Lower leg skin (tissue), 4 donors: ENCODE data around the gene CCDC40. TPM values are rescaled to one million over a fixed set of nuclear protein-coding genes. Genes with fewer than 3 reads are reported as not detected.

ENCODE experiments used
- DNase-seq, 2 donors: peaks; one replicate each; pipeline ENCODE4 v3.0.0-alpha.2; 2019; ENCODE audit warnings: low spot score in 2 of 2
- H3K4me3 ChIP-seq: fragments of 200-600 bp; sonication (generic); 2 replicates; pipeline ENCODE4 v1.5.1; 2017; ENCODE audit warnings: mild to moderate bottlenecking, low read depth; ENCODE audit not compliant: poor library complexity, severe bottlenecking
- POLR2A ChIP-seq, 2 donors: fragments of 450-650 bp; IDR thresholded peaks; one replicate each; pipeline ENCODE4 v1.6.1; 2016 to 2017; ENCODE audit warnings: antibody characterized with exemption in 2 of 2, mild to moderate bottlenecking in 1 of 2, moderate library complexity in 1 of 2
- WGBS, 2 donors: methylation state at CpG; one replicate each; pipeline ENCODE4 v1.1.5; 2018; 5-methylcytosine and 5-hydroxymethylcytosine counted together
- intact Hi-C: fragments of 100-400 bp; cut with DNase I; formaldehyde crosslinking; loops from one replicate; pipeline ENCODE4 v1.15.0; 2023; ENCODE audit warnings: low total_unique reads
- total RNA-seq, 4 donors: library from RNA; depleted of rRNA; stranded (reverse); fragments of >200 nt; gene quantifications; one replicate each; pipeline ENCODE4 v1.1.0, GENCODE V29; 2016
- TF ChIP-seq, protein P1 (sequence below), 3 donors: fragments of 450-650 bp; IDR thresholded peaks; one replicate each; pipeline ENCODE4 v1.5.1; 2016; ENCODE audit warnings: antibody characterized with exemption in 3 of 3, mild to moderate bottlenecking in 3 of 3, moderate library complexity in 2 of 3

Gene CCDC40
- total RNA-seq, 4 donors from 2014 or later, result 1.2 to 5.8 (median 2.1) TPM

DNA sequence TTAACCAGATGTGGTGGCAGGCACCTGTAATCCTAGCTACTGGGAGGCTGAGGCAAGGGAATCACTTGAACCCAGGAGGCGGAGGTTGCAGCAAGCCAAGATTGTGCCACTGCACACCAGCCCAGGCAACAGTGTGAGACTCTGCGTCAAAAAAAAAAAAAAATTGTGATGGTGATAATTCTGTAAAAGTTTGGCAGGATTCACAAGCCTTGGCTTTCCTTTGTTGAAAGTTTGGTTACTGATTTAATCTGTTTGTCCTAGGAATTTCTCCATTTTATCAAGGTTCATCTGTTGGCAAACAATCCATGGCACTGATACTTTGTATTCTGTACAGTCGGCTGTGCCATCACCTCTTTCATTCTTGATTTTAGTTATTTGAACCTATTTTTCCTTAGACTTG lies 94.5 kb downstream of the CCDC40 start:
- no peak overlapping the region for H3K4me3 ChIP-seq
- 76 to 82% methylated on average over 3 of the region's 3 CpGs for WGBS, 2 donors
- intact Hi-C loops, result loop anchor here (10.0 kb wide), 1 partner anchor 114 kb away; no protein-coding TSS in a partner anchor
- DNase-seq, result peak in 1 of 2 donors; percentile 50
- TF ChIP-seq, protein P1, sequence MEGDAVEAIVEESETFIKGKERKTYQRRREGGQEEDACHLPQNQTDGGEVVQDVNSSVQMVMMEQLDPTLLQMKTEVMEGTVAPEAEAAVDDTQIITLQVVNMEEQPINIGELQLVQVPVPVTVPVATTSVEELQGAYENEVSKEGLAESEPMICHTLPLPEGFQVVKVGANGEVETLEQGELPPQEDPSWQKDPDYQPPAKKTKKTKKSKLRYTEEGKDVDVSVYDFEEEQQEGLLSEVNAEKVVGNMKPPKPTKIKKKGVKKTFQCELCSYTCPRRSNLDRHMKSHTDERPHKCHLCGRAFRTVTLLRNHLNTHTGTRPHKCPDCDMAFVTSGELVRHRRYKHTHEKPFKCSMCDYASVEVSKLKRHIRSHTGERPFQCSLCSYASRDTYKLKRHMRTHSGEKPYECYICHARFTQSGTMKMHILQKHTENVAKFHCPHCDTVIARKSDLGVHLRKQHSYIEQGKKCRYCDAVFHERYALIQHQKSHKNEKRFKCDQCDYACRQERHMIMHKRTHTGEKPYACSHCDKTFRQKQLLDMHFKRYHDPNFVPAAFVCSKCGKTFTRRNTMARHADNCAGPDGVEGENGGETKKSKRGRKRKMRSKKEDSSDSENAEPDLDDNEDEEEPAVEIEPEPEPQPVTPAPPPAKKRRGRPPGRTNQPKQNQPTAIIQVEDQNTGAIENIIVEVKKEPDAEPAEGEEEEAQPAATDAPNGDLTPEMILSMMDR (IDR thresholded peaks at IDR 0.05), result no peak
- TF ChIP-seq POLR2A (IDR thresholded peaks at IDR 0.05), result no peak

DNA sequence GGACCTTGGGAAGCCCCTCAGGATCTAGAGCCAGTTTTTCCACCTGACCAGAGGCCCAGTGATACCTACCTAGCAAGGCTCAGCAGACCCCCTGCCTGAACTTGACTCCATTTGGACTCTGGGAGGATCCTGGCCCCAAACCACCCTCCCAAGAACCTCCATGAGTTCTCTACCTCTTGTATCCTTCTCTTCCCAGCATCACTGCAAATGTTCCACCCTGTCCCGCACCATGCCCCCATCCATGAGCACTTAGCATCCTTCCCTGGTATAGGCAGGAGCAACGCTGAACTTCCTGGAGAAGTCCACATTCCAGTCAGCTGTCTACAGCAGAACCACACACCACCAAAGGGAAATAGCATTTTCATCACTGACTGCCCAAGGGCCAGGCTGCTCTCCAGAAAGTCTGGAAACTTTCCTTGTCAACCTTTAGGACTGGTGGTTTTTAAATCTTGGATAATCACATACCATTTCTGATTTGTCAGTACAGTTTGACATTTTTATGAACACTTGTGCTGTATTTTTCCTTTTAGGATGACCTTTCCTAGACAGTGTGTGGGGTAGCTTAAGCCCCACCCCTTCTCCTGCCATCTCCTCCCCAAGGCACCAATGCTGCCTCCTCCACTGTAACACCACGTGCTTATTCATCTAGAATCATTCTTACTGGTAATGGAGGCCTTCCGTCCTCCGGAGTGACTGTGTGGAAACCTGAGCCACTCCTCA lies 96.6 kb downstream of the CCDC40 start:
- 81 to 88% methylated on average over 5 of the region's 5 CpGs for WGBS, 2 donors
- no peak overlapping the region for H3K4me3 ChIP-seq
- intact Hi-C loops, result loop anchor here (10.0 kb wide), 1 partner anchor 112 kb away; no protein-coding TSS in a partner anchor
- TF ChIP-seq, protein P1 (IDR thresholded peaks at IDR 0.05), result no peak
- TF ChIP-seq POLR2A (IDR thresholded peaks at IDR 0.05), result no peak
- peak in 1 of 2 donors; percentile 58 for DNase-seq

DNA sequence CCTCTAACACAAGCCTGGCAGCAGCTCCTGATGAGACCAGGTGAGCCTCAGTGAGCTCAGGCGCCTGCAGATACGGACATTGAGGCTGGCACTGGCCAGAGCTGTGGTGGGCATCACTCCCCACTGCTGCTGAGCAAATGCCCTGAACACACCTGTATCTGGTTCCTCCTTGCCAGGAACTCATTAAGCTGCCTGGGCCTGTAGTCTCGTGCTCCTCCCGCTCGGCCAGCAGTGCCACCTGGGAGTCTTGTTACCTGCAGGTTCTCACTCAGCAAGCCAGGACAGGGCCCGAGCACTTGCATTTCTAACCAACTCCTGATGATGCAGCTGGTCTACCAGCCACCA lies 97.2 kb downstream of the CCDC40 start:
- 62 to 82% methylated on average over 6 of the region's 6 CpGs for WGBS, 2 donors

DNA sequence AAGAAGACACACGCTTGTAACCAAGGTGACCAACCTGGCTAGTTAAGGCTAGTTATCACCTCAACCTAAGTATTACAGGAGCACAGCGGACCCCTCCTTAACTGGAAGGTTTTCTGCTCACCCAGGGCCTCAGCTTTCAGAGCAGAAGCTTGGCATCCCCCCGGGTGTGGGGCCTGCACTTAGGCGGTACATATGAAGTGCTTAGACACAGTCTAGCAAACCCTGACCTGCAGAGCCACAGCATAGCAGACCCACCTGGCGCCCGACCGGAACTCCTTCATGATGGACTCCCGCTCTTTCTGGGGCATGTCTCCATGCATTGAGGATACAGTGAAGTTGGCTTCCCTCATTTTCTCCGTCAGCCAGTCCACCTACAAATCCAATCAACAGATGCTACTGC lies 100.7 kb downstream of the CCDC40 start:
- H3K4me3 ChIP-seq, result no peak overlapping the region
- DNase-seq, result peak in 1 of 2 donors; percentile 56
- no peak for TF ChIP-seq POLR2A (IDR thresholded peaks at IDR 0.05)
- TF ChIP-seq, protein P1 (IDR thresholded peaks at IDR 0.05), result no peak
- intact Hi-C loops, result loop anchor here (10.0 kb wide), 1 partner anchor 108 kb away; no protein-coding TSS in a partner anchor
- WGBS, 2 donors, result 95 to 96% methylated on average over 9 of the region's 9 CpGs

More for the DNA sequence above, 97.2 kb downstream of the CCDC40 start:
- intact Hi-C loops, result loop anchor here (10.0 kb wide), 1 partner anchor 111 kb away; no protein-coding TSS in a partner anchor
- TF ChIP-seq POLR2A (IDR thresholded peaks at IDR 0.05), result no peak
- TF ChIP-seq, protein P1 (IDR thresholded peaks at IDR 0.05), result no peak
- no peak overlapping the region for H3K4me3 ChIP-seq
- DNase-seq, result peak in 1 of 2 donors; percentile 79

DNA sequence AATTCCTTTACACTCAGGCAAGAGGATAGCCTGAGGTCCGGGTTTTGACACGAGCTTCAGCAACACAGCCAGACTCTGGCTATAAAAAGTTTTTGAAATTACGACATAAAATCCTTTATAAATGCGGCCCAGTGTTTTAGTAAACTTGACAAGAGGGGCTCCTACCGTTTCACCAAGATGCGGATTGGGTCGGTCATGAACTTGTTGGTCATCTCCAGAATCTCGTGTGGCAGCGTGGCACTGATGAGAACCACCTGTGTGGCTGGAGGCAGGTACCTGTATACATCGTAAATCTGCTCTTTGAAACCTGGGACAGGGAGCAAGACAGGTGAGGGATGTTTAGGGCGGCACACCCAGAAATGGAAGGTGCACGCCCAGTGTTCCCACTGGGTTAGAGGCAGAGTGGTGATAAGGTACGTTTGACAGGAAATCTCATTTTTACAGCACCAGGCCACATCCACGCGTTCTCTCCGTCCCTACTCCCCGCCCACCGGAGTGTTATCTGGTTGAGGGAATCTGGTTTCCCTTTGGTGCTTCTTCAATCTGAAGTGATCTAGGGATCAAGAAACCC lies 102.5 kb downstream of the CCDC40 start:
- TF ChIP-seq POLR2A (IDR thresholded peaks at IDR 0.05), result no peak
- TF ChIP-seq, protein P1 (IDR thresholded peaks at IDR 0.05), result no peak
- no peak overlapping the region for H3K4me3 ChIP-seq
- 84 to 87% methylated on average over 18 of the region's 18 CpGs for WGBS, 2 donors
- intact Hi-C loops, result loop anchor here (10.0 kb wide), 1 partner anchor 106 kb away; no protein-coding TSS in a partner anchor
- DNase-seq, result peak in 1 of 2 donors; percentile 29
